K562 (cell line): Measurements from ENCODE around the gene LRIT3. TPM values are rescaled to one million over a fixed set of nuclear protein-coding genes. Genes with fewer than 3 reads are reported as not detected.

Source experiments
- ATAC-seq: fragments of 200-7000 bp; cut with Tn5 transposase; 3 replicates; pipeline ENCODE4 v1.9.1; 2020; ENCODE audit warnings: moderate library complexity
- BruUV-seq: library from RNA; stranded (reverse); fragments of 400-500 nt; replicated peaks from 2 replicates; lab custom pipeline; 2021; lab: Mats Ljungman, UMichigan
- CTCF ChIA-PET: fragments of 300-600 bp; formaldehyde crosslinking; extraction: SDS; loops from one replicate; lab custom pipeline; 2021; ENCODE audit warnings: low intra/inter-chr PET ratio; lab: Yijun Ruan, JAX
- POLR2A ChIA-PET: fragments of 300-600, 350-650 bp; sonication (Branson Sonifier 250); formaldehyde crosslinking; extraction: SDS; loops from one replicate; lab custom pipeline; 2021; ENCODE audit warnings: antibody characterized with exemption, inconsistent platforms; lab: Yijun Ruan, JAX
- DNase-seq, 4 experiments: peaks; one replicate each; pipeline versions ENCODE4 v3.0.0 to v3.0.0-alpha.2; 2011 to 2018; ENCODE audit warnings: low spot score in 3 of 4, mixed read lengths in 3 of 4; ENCODE audit errors: extremely low read depth in 1 of 4
- FAIRE-seq: peaks from 2 replicates; lab custom pipeline; 2011; peaks lifted over from hg19 to GRCh38; lab: Jason Lieb, UNC
- H2AFZ ChIP-seq: 2 replicates; pipeline ENCODE4 v1.6.0; 2011; ENCODE audit warnings: low read depth, low read length, control low read depth, inconsistent platforms
- H3K27ac ChIP-seq: fragments of 200-600 bp; 3 replicates; pipeline ENCODE4 v1.8.0; 2011; ENCODE audit warnings: low read depth, mild to moderate bottlenecking, control low read depth, inconsistent platforms, low read length, moderate library complexity, mixed read lengths; ENCODE audit errors: extremely low read depth
- H3K27me3 ChIP-seq, 2 experiments: fragments of 300-600 bp in 1 of 2; 2 replicates in 1 of 2; 3 replicates in 1 of 2; pipeline versions ENCODE4 v1.6.0 to v1.8.0; 2011; ENCODE audit warnings: inconsistent platforms in 2 of 2, low read length in 2 of 2, mild to moderate bottlenecking in 1 of 2, mixed read lengths in 1 of 2, moderate library complexity in 1 of 2; ENCODE audit not compliant: control insufficient read depth in 2 of 2, insufficient read depth in 2 of 2
- H3K36me3 ChIP-seq: fragments of 300-600 bp; 3 replicates; pipeline ENCODE4 v1.8.0; 2011; ENCODE audit warnings: mild to moderate bottlenecking, low read length, inconsistent platforms; ENCODE audit not compliant: control insufficient read depth, insufficient read depth
- H3K4me1 ChIP-seq, 2 experiments: fragments of 200-600 bp in 1 of 2; replicated peaks in 1 of 2; 2 replicates in 1 of 2; 3 replicates in 1 of 2; pipeline versions ENCODE4 v1.5.1 to v1.8.0; 2011; ENCODE audit warnings: inconsistent platforms in 2 of 2, low read length in 2 of 2, mild to moderate bottlenecking in 1 of 2, mixed read lengths in 1 of 2, moderate library complexity in 1 of 2; ENCODE audit not compliant: control insufficient read depth in 2 of 2, insufficient read depth in 2 of 2
- H3K4me2 ChIP-seq: 2 replicates; pipeline ENCODE4 v1.6.1; 2011; ENCODE audit warnings: low read length, control low read depth, inconsistent platforms, mixed read lengths; ENCODE audit not compliant: insufficient read depth
- H3K4me3 ChIP-seq: fragments of 200-600 bp; sonication (generic), shearing (Covaris generic); 2 replicates; pipeline ENCODE4 v1.5.1; 2016; ENCODE audit warnings: control low read depth, inconsistent platforms
- H3K79me2 ChIP-seq: fragments of 200-600 bp; 3 replicates; pipeline ENCODE4 v1.8.0; 2011; ENCODE audit warnings: low read length, inconsistent platforms; ENCODE audit not compliant: control insufficient read depth, insufficient read depth
- H3K9ac ChIP-seq, 2 experiments: 2 replicates each; pipeline versions ENCODE4 v1.6.0 to v1.6.1; 2011; ENCODE audit warnings: low read depth in 2 of 2, low read length in 2 of 2, control low read depth in 1 of 2, inconsistent platforms in 1 of 2, mild to moderate bottlenecking in 1 of 2, mixed read lengths in 1 of 2; ENCODE audit not compliant: insufficient read depth in 1 of 2
- H3K9me1 ChIP-seq: one replicate; pipeline ENCODE4 v1.6.0; 2011; ENCODE audit warnings: inconsistent platforms, mild to moderate bottlenecking, low read length, moderate library complexity; ENCODE audit not compliant: control insufficient read depth, insufficient read depth
- H3K9me3 ChIP-seq: replicated peaks from 2 replicates; pipeline ENCODE4 v1.5.1; 2011; ENCODE audit warnings: low read depth, low read length, inconsistent platforms; ENCODE audit not compliant: control insufficient read depth, insufficient read depth
- H4K20me1 ChIP-seq: replicated peaks from 2 replicates; pipeline ENCODE4 v1.6.1; 2011; ENCODE audit warnings: low read length, inconsistent platforms, mixed read lengths; ENCODE audit not compliant: control insufficient read depth, insufficient read depth
- ARID2 ChIP-seq: fragments of 450-650 bp; IDR thresholded peaks from 2 replicates; pipeline ENCODE4 v1.6.1; 2017; ENCODE audit warnings: antibody characterized with exemption, mild to moderate bottlenecking
- ETV5 ChIP-seq: sonication (generic); formaldehyde crosslinking; IDR thresholded peaks from 2 replicates; pipeline ENCODE4 v1.4.0; 2020; ENCODE audit warnings: low read depth, mild to moderate bottlenecking, missing genetic modification reagents
- IFI16 ChIP-seq: fragments of 250-450 bp; sonication (Bioruptor Pico); IDR thresholded peaks from 2 replicates; pipeline ENCODE4 v2.1.2; 2022; ENCODE audit warnings: mild to moderate bottlenecking, inconsistent platforms
- L3MBTL2 ChIP-seq: fragments of 450-650 bp; IDR thresholded peaks from 2 replicates; pipeline ENCODE4 v1.6.1; 2016; ENCODE audit warnings: mild to moderate bottlenecking, moderate library complexity
- LCOR ChIP-seq: sonication (generic); formaldehyde crosslinking; IDR thresholded peaks from 2 replicates; pipeline ENCODE4 v1.8.0; 2022; ENCODE audit warnings: mild to moderate bottlenecking, missing genetic modification reagents
- SMAD4 ChIP-seq: fragments of 250-450 bp; sonication (Bioruptor Pico); conservative IDR thresholded peaks from 2 replicates; pipeline ENCODE4 v1.8.0; 2021; ENCODE audit warnings: inconsistent platforms, mild to moderate bottlenecking, moderate library complexity
- YY1 ChIP-seq, 3 experiments: IDR thresholded peaks; 2 replicates each; pipeline ENCODE4 v1.6.1; 2011; ENCODE audit warnings: low read length in 2 of 3, mild to moderate bottlenecking in 2 of 3, moderate library complexity in 2 of 3, borderline replicate concordance in 1 of 3, control low read depth in 1 of 3, low read depth in 1 of 3; ENCODE audit not compliant: insufficient read depth in 3 of 3, insufficient replicate concordance in 2 of 3, control insufficient read depth in 1 of 3, insufficient read length in 1 of 3; ENCODE audit errors: extremely low read depth in 1 of 3
- WGBS: fragments of 100-300 bp; shearing (Covaris generic); methylation state at CpG from one replicate; pipeline ENCODE4 v1.1.6; 2016; ENCODE audit warnings: low coverage, mixed read lengths; ENCODE audit not compliant: insufficient coverage; ENCODE audit errors: missing lambda C conversion rate; 5-methylcytosine and 5-hydroxymethylcytosine counted together
- in situ Hi-C: fragments of 300-500 bp; cut with MboI; formaldehyde crosslinking; loops from 4 replicates; pipeline ENCODE4 v1.15.0; 2018; ENCODE audit warnings: inconsistent platforms, mixed read lengths
- intact Hi-C: fragments of 100-400 bp; cut with micrococcal nuclease; formaldehyde crosslinking; loops from 2 replicates; pipeline ENCODE4 v1.14.2; 2022
- polyA plus RNA-seq, 8 experiments: library from polyadenylated mRNA; depleted of rRNA in 4 of 8; stranded (reverse) in 5 of 8; unstranded in 3 of 8; fragments of >200 nt; fragmentation: Nextera tagmentation in 2 of 8; fragmentation: Illumina TruSeq in 1 of 8; extraction: Ambion mirVana in 2 of 8; extraction: Trizol in 1 of 8; gene quantifications; 2 replicates each; pipeline versions ENCODE4 v1.2.1 to v1.2.3, GENCODE V29; 2011 to 2014; ENCODE audit warnings: inconsistent platforms in 1 of 8, missing spikeins in 1 of 8
- total RNA-seq, 7 experiments: library from RNA; depleted of rRNA in 6 of 7; stranded (reverse); fragments of >200 nt in 6 of 7; fragmentation: Illumina TruSeq in 2 of 7; extraction: Trizol in 2 of 7; gene quantifications; 2 replicates each; pipeline versions ENCODE4 v1.2.1 to v1.2.3, GENCODE V29; 2011 to 2021; ENCODE audit warnings: low replicate concordance in 1 of 7
- TF ChIP-seq, protein P1 (sequence below): fragments of 450-650 bp; conservative IDR thresholded peaks from 2 replicates; pipeline ENCODE4 v1.6.1; 2016; ENCODE audit warnings: missing genetic modification characterization, low read depth, mild to moderate bottlenecking, missing compliant biosample characterization, moderate library complexity
- TF ChIP-seq, protein P2 (sequence below): fragments of 450-650 bp; IDR thresholded peaks from 2 replicates; pipeline ENCODE4 v1.6.1; 2016; ENCODE audit warnings: mild to moderate bottlenecking, moderate library complexity

Gene LRIT3
- total and polyA plus RNA-seq, 9 of the 15 experiments (the other 6 are each of a cell fraction or from before 2014, with no cell fraction given), result 0.04 to 0.10 (median 0.04) TPM; not detected in 4

GRCh38 chr4:109887071-109887470 is 39.2 kb downstream of the LRIT3 start:
- no peaks in the 10 kb centered on the region for H4K20me1 ChIP-seq
- CTCF ChIA-PET, result no interaction called here
- no peak for ATAC-seq
- peak overlapping the region; percentile 34; the same call in 1 of the 2 replicates for H2AFZ ChIP-seq
- no peaks in the 10 kb centered on the region for H3K36me3 ChIP-seq
- no peaks in the 10 kb centered on the region for H3K27me3 ChIP-seq
- intact Hi-C loops (no loop called here), in situ Hi-C loops (no loop called here)
- BruUV-seq, result no TSS peak
- no peaks in the 10 kb centered on the region for H3K9me1 ChIP-seq
- no peak overlapping the region for H3K9ac ChIP-seq
- POLR2A ChIA-PET, result interaction anchor here (1.2 kb wide), 1 partner anchor 13 kb away, joined by 4 read pairs; no protein-coding TSS in a partner anchor
- H3K79me2 ChIP-seq, result no peaks in the 10 kb centered on the region
- no peak overlapping the region for H3K4me3 ChIP-seq
- no peak for FAIRE-seq
- H3K4me1 ChIP-seq, result no peaks in the 10 kb centered on the region
- no peak for DNase-seq
- WGBS, result 12% methylated on average over 6 of the region's 6 CpGs
- no peak overlapping the region for H3K4me2 ChIP-seq
- no peak overlapping the region for H3K27ac ChIP-seq
- H3K9me3 ChIP-seq, result no peaks in the 10 kb centered on the region
- TF ChIP-seq, protein P1, sequence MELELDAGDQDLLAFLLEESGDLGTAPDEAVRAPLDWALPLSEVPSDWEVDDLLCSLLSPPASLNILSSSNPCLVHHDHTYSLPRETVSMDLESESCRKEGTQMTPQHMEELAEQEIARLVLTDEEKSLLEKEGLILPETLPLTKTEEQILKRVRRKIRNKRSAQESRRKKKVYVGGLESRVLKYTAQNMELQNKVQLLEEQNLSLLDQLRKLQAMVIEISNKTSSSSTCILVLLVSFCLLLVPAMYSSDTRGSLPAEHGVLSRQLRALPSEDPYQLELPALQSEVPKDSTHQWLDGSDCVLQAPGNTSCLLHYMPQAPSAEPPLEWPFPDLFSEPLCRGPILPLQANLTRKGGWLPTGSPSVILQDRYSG (tag), result 0 out of 2 replicates have a peak, but pooled peaks have one; percentile 36
- TF ChIP-seq SMAD4 (CRISPR knock-in tag) (0 out of 2 replicates have a peak, but pooled peaks have one; percentile 31), ETV5 (CRISPR knock-in tag) (no peak), ARID2 (no peak), IFI16 (CRISPR knock-in tag) (no peak), L3MBTL2 (peak; percentile 14; the same call in 1 of the 2 replicates), YY1 (IDR thresholded peaks at IDR 0.05; ENCODE audit: borderline replicate concordance in 1 of 3, control insufficient read depth in 1 of 3, extremely low read depth in 1 of 3, insufficient read depth in 3 of 3, insufficient read length in 1 of 3, insufficient replicate concordance in 2 of 3, low read depth in 1 of 3, low read length in 2 of 3) (no peak), LCOR (CRISPR knock-in tag) (no peak)
- TF ChIP-seq, protein P2, sequence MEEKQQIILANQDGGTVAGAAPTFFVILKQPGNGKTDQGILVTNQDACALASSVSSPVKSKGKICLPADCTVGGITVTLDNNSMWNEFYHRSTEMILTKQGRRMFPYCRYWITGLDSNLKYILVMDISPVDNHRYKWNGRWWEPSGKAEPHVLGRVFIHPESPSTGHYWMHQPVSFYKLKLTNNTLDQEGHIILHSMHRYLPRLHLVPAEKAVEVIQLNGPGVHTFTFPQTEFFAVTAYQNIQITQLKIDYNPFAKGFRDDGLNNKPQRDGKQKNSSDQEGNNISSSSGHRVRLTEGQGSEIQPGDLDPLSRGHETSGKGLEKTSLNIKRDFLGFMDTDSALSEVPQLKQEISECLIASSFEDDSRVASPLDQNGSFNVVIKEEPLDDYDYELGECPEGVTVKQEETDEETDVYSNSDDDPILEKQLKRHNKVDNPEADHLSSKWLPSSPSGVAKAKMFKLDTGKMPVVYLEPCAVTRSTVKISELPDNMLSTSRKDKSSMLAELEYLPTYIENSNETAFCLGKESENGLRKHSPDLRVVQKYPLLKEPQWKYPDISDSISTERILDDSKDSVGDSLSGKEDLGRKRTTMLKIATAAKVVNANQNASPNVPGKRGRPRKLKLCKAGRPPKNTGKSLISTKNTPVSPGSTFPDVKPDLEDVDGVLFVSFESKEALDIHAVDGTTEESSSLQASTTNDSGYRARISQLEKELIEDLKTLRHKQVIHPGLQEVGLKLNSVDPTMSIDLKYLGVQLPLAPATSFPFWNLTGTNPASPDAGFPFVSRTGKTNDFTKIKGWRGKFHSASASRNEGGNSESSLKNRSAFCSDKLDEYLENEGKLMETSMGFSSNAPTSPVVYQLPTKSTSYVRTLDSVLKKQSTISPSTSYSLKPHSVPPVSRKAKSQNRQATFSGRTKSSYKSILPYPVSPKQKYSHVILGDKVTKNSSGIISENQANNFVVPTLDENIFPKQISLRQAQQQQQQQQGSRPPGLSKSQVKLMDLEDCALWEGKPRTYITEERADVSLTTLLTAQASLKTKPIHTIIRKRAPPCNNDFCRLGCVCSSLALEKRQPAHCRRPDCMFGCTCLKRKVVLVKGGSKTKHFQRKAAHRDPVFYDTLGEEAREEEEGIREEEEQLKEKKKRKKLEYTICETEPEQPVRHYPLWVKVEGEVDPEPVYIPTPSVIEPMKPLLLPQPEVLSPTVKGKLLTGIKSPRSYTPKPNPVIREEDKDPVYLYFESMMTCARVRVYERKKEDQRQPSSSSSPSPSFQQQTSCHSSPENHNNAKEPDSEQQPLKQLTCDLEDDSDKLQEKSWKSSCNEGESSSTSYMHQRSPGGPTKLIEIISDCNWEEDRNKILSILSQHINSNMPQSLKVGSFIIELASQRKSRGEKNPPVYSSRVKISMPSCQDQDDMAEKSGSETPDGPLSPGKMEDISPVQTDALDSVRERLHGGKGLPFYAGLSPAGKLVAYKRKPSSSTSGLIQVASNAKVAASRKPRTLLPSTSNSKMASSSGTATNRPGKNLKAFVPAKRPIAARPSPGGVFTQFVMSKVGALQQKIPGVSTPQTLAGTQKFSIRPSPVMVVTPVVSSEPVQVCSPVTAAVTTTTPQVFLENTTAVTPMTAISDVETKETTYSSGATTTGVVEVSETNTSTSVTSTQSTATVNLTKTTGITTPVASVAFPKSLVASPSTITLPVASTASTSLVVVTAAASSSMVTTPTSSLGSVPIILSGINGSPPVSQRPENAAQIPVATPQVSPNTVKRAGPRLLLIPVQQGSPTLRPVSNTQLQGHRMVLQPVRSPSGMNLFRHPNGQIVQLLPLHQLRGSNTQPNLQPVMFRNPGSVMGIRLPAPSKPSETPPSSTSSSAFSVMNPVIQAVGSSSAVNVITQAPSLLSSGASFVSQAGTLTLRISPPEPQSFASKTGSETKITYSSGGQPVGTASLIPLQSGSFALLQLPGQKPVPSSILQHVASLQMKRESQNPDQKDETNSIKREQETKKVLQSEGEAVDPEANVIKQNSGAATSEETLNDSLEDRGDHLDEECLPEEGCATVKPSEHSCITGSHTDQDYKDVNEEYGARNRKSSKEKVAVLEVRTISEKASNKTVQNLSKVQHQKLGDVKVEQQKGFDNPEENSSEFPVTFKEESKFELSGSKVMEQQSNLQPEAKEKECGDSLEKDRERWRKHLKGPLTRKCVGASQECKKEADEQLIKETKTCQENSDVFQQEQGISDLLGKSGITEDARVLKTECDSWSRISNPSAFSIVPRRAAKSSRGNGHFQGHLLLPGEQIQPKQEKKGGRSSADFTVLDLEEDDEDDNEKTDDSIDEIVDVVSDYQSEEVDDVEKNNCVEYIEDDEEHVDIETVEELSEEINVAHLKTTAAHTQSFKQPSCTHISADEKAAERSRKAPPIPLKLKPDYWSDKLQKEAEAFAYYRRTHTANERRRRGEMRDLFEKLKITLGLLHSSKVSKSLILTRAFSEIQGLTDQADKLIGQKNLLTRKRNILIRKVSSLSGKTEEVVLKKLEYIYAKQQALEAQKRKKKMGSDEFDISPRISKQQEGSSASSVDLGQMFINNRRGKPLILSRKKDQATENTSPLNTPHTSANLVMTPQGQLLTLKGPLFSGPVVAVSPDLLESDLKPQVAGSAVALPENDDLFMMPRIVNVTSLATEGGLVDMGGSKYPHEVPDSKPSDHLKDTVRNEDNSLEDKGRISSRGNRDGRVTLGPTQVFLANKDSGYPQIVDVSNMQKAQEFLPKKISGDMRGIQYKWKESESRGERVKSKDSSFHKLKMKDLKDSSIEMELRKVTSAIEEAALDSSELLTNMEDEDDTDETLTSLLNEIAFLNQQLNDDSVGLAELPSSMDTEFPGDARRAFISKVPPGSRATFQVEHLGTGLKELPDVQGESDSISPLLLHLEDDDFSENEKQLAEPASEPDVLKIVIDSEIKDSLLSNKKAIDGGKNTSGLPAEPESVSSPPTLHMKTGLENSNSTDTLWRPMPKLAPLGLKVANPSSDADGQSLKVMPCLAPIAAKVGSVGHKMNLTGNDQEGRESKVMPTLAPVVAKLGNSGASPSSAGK, result peak; percentile 31; the same call in 1 of the 2 replicates
